ENCODE results near the gene MRPS23. TPM values are rescaled to one million over a fixed set of nuclear protein-coding genes. Genes with fewer than 3 reads are reported as not detected.

MRPS23 gene
- total and polyA plus RNA-seq, 2 of the 13 experiments (the other 11 are each of a cell fraction or from before 2014, with no cell fraction given), result 63.2 to 181 TPM

- no peak for TF ChIP-seq PRDM4 (CRISPR knock-in tag; IDR thresholded peaks at IDR 0.05; ENCODE audit: borderline replicate concordance)
- TF ChIP-seq IRF1 (CRISPR knock-in tag; IDR thresholded peaks at IDR 0.05; ENCODE audit: low read depth), result no peak
- no peak for TF ChIP-seq SRSF4 (IDR thresholded peaks at IDR 0.05; ENCODE audit: low read depth, low read length, poor library complexity, severe bottlenecking)
- TF ChIP-seq ZNF280D (CRISPR knock-in tag; IDR thresholded peaks at IDR 0.05), result no peak
- no peak for TF ChIP-seq ZSCAN31 (CRISPR knock-in tag; IDR thresholded peaks at IDR 0.05; ENCODE audit: low read depth)
- TF ChIP-seq ZNF768 (CRISPR knock-in tag; IDR thresholded peaks at IDR 0.05), result no peak
- no peak for TF ChIP-seq MXD4 (CRISPR knock-in tag; IDR thresholded peaks at IDR 0.05)
- no peak for TF ChIP-seq ATF7 (IDR thresholded peaks at IDR 0.05)
- TF ChIP-seq ATF7 (CRISPR knock-in tag; IDR thresholded peaks at IDR 0.05), result no peak
- no peak for TF ChIP-seq REXO4 (CRISPR knock-in tag; IDR thresholded peaks at IDR 0.05; ENCODE audit: borderline replicate concordance)
- TF ChIP-seq ZNF607 (CRISPR knock-in tag; IDR thresholded peaks at IDR 0.05; ENCODE audit: borderline replicate concordance), result no peak
- TF ChIP-seq SMAD9 (CRISPR knock-in tag; IDR thresholded peaks at IDR 0.05), result no peak
- TF ChIP-seq NFAT5 (CRISPR knock-in tag; IDR thresholded peaks at IDR 0.05), result no peak
- no peak for TF ChIP-seq CENPX (CRISPR knock-in tag; IDR thresholded peaks at IDR 0.05)
Measured at GRCh38 chr17:57856792-57857620, 7.2 kb upstream of the MRPS23 start (continued).

All from HepG2 (cell line).